DND-41 (cell line): Measurements from ENCODE around the gene CARD9.
"Not testable (repeated sequence)": the region's sequence is repeated elsewhere in the genome, so short reads cannot be mapped to it uniquely, and the experiment has no call there.

Experiments
- ATAC-seq: fragments of 200-7000 bp; cut with Tn5 transposase; 3 replicates; pipeline ENCODE4 v1.9.1; 2021; ENCODE audit warnings: low read depth; ENCODE audit not compliant: insufficient read depth
- DNase-seq: peaks from one replicate; pipeline ENCODE4 v3.0.0-alpha.2; 2020
- H2AFZ ChIP-seq: 2 replicates; pipeline ENCODE4 v1.6.0; 2012; ENCODE audit warnings: low read depth, low read length
- H3K27ac ChIP-seq: 2 replicates; pipeline ENCODE4 v1.5.1; 2012; ENCODE audit warnings: low read length, inconsistent platforms
- H3K27me3 ChIP-seq: fragments of 200-600 bp; sonication (generic); 2 replicates; pipeline ENCODE4 v1.6.0; 2012; ENCODE audit warnings: low read length, mild to moderate bottlenecking, inconsistent platforms; ENCODE audit not compliant: insufficient read depth, poor library complexity
- H3K36me3 ChIP-seq: 2 replicates; pipeline ENCODE4 v1.5.1; 2012; ENCODE audit warnings: low read length, inconsistent platforms; ENCODE audit not compliant: insufficient read depth
- H3K4me1 ChIP-seq: 2 replicates; pipeline ENCODE4 v1.5.1; 2012; ENCODE audit warnings: mild to moderate bottlenecking, low read length; ENCODE audit not compliant: insufficient read depth
- H3K4me2 ChIP-seq: 2 replicates; pipeline ENCODE4 v1.6.0; 2012; ENCODE audit warnings: mild to moderate bottlenecking, moderate library complexity, low read length, inconsistent platforms; ENCODE audit not compliant: insufficient read depth
- H3K4me3 ChIP-seq, 2 experiments: fragments of 200-600 bp in 1 of 2; shearing (Covaris generic) in 1 of 2; 2 replicates each; pipeline ENCODE4 v1.5.1; 2012 to 2016; ENCODE audit warnings: inconsistent platforms in 2 of 2, low read length in 2 of 2, mild to moderate bottlenecking in 2 of 2, low read depth in 1 of 2, moderate library complexity in 1 of 2
- H3K79me2 ChIP-seq: 2 replicates; pipeline ENCODE4 v1.6.0; 2012; ENCODE audit warnings: low read length, inconsistent platforms; ENCODE audit not compliant: insufficient read depth
- H3K9ac ChIP-seq: 2 replicates; pipeline ENCODE4 v1.6.0; 2012; ENCODE audit warnings: low read depth, mild to moderate bottlenecking, inconsistent platforms, low read length, moderate library complexity
- H3K9me3 ChIP-seq: 2 replicates; pipeline ENCODE4 v1.5.1; 2012; ENCODE audit warnings: low read length, moderate library complexity, mild to moderate bottlenecking, inconsistent platforms; ENCODE audit not compliant: insufficient read depth, severe bottlenecking
- H4K20me1 ChIP-seq: 2 replicates; pipeline ENCODE4 v1.6.0; 2012; ENCODE audit warnings: low read length; ENCODE audit not compliant: insufficient read depth
- EZH2 ChIP-seq: IDR thresholded peaks from 3 replicates; pipeline ENCODE4 v1.6.1; 2012; ENCODE audit warnings: borderline replicate concordance, low read depth, mild to moderate bottlenecking, moderate library complexity, low read length, inconsistent platforms; ENCODE audit not compliant: severe bottlenecking
- TF ChIP-seq, protein P1 (sequence below): IDR thresholded peaks from 2 replicates; pipeline ENCODE4 v1.5.1; 2012; ENCODE audit warnings: borderline replicate concordance, low read length, moderate library complexity, mild to moderate bottlenecking; ENCODE audit not compliant: poor library complexity, severe bottlenecking; ENCODE audit errors: extremely low read depth

Gene CARD9

DNA sequence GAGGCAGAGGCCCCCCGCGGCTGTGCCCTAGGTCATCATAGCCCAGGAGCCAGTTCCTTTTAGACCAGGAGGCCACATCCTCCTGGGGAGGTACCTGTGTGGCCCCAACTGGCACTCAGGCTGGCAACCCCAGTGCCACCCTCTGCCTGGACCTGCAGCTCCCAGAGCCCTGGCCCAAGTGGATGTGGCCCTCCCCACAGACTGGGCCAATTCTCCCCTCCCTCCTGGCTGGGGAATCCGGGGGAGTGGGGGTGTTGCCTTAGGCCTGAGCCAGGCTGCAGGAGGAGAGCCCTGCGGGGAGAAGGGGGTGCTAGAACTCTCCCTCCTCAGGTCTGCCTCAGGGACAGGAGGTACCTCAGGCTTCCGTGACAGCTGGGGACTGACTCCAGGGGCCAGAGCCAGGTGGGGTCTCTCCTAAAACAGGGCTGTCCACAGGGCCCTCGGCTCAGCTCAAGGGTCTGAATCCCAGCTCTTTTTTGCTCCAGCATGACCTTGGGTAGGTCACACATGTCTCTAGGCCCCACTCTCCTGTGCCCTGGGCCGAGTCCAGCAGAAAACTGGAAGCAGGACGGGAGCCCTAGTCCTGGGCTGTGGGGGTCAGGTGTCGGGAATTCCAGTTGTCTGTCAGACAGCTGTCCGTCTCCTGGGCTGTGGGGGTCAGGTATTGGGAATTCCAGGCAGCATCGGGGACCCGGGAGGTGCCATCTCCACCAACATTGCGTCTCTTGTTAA is 19.5 kb downstream of the CARD9 start:
- Histone ChIP-seq H3K79me2 (no peaks in the 10 kb centered on the region), H3K27me3 (no peaks in the 10 kb centered on the region), H2AFZ (no peak overlapping the region), H3K4me1 (no peaks in the 10 kb centered on the region), H3K27ac (no peak overlapping the region), H4K20me1 (no peaks in the 10 kb centered on the region; the same call in 1 of the 2 replicates), H3K36me3 (no peaks in the 10 kb centered on the region), H3K9me3 (no peaks in the 10 kb centered on the region), H3K4me2 (no peak overlapping the region), H3K9ac (no peak overlapping the region), H3K4me3 (no peak overlapping the region)
- ATAC-seq (no peak), DNase-seq (no peak)
- no peak for TF ChIP-seq EZH2
- TF ChIP-seq, protein P1, sequence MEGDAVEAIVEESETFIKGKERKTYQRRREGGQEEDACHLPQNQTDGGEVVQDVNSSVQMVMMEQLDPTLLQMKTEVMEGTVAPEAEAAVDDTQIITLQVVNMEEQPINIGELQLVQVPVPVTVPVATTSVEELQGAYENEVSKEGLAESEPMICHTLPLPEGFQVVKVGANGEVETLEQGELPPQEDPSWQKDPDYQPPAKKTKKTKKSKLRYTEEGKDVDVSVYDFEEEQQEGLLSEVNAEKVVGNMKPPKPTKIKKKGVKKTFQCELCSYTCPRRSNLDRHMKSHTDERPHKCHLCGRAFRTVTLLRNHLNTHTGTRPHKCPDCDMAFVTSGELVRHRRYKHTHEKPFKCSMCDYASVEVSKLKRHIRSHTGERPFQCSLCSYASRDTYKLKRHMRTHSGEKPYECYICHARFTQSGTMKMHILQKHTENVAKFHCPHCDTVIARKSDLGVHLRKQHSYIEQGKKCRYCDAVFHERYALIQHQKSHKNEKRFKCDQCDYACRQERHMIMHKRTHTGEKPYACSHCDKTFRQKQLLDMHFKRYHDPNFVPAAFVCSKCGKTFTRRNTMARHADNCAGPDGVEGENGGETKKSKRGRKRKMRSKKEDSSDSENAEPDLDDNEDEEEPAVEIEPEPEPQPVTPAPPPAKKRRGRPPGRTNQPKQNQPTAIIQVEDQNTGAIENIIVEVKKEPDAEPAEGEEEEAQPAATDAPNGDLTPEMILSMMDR = no peak

DNA sequence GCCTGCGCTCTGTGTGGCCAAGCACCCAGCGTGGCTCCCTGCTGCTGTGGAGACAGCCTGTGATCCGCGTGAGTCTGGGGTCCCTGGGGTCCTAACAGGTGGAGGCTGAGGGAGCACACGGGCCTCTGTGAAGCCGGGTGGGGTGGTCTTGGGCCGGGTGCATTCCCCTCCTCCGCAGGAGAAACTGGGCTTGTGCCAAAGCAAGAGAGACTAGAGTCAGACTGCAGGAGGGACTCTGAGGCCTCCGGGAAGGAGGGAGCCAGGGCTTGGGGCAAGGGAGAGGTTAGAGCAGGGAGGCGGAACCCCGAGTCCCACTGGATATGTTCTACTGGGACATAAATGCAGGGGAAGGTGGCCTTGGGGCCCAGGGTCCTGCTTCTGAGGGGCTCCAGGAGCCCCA is 20.4 kb downstream of the CARD9 start:
- Histone ChIP-seq H3K4me3 (no peak overlapping the region), H3K27me3 (no peaks in the 10 kb centered on the region), H3K36me3 (no peaks in the 10 kb centered on the region), H3K4me1 (no peaks in the 10 kb centered on the region), H3K27ac (no peak overlapping the region), H3K9ac (no peak overlapping the region), H3K79me2 (no peaks in the 10 kb centered on the region), H3K4me2 (no peak overlapping the region), H2AFZ (no peak overlapping the region), H4K20me1 (no peaks in the 10 kb centered on the region; the same call in 1 of the 2 replicates), H3K9me3 (no peaks in the 10 kb centered on the region)
- TF ChIP-seq, protein P1 = no peak
- no peak for TF ChIP-seq EZH2
- no peak for ATAC-seq
- DNase-seq = no peak

DNA sequence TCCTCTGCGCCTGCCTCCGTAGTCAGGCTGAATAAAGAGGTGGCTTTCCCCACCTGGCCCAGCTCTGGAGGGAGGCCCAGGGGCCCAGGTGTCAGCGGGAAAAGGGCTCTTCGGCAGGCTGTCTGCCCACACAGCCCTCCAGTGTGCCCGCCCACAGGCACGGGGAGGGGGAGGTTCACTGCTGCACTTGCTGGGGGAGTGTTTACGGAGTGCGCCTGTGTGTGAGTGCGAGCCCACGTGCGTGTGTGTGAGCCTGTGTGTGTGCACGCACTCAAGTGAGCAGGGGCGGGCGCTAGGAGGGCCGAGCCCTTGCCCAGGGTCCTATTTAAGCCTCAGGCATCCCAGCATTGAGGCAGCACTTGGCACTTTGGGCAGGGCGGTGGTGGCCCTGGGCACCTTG is 20.8 kb downstream of the CARD9 start:
- Histone ChIP-seq H3K27ac (no peak overlapping the region), H3K9me3 (no peaks in the 10 kb centered on the region), H3K4me2 (no peak overlapping the region), H3K79me2 (no peaks in the 10 kb centered on the region), H3K9ac (no peak overlapping the region), H3K4me3 (no peak overlapping the region), H2AFZ (no peak overlapping the region), H3K4me1 (no peaks in the 10 kb centered on the region), H3K36me3 (no peaks in the 10 kb centered on the region), H4K20me1 (no peaks in the 10 kb centered on the region; the same call in 1 of the 2 replicates), H3K27me3 (no peaks in the 10 kb centered on the region)
- TF ChIP-seq EZH2 = no peak
- peak; percentile 30; the same call in 1 of the 3 replicates for ATAC-seq
- no peak for DNase-seq

DNA sequence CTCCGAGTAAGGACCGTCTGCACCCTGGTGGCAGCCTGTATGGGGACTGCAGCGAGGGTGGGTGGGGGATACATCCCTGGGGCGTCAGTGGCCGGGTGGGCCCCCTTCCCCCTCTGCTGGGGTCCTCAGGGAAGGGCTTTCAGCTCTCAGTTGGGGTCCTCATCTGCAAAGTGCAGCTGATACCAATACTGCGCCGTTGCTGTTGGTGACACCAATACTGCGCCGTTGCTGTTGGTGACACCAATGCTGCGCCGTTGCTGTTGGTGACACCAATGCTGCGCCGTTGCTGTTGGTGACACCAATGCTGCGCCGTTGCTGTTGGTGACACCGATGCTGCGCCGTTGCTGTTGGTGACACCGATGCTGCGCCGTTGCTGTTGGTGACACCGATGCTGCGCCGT is 21.6 kb downstream of the CARD9 start:
- DNase-seq, ATAC-seq, H3K27ac ChIP-seq, H3K79me2 ChIP-seq, H3K9me3 ChIP-seq, H4K20me1 ChIP-seq, H2AFZ ChIP-seq, H3K27me3 ChIP-seq, H3K4me3 ChIP-seq, H3K9ac ChIP-seq, H3K4me2 ChIP-seq, H3K36me3 ChIP-seq, H3K4me1 ChIP-seq: not testable (repeated sequence)
